Left forelimb (tissue), 1 donor: ENCODE results near the gene DOP1A.
A peak's percentile ranks its signal among the peaks of the same experiment; 100 is the strongest.

Source experiments
- DNase-seq: peaks from one replicate; pipeline ENCODE4 v3.0.0-alpha.2; 2018; ENCODE audit warnings: low spot score

Gene DOP1A

GRCh38 chr6:83199173-83199862 lies 131.8 kb downstream of the DOP1A start:
- no peak for DNase-seq

- no peak for DNase-seq
Measured at GRCh38 chr6:83199863-83200225, 132.4 kb downstream of the DOP1A start.

DNA sequence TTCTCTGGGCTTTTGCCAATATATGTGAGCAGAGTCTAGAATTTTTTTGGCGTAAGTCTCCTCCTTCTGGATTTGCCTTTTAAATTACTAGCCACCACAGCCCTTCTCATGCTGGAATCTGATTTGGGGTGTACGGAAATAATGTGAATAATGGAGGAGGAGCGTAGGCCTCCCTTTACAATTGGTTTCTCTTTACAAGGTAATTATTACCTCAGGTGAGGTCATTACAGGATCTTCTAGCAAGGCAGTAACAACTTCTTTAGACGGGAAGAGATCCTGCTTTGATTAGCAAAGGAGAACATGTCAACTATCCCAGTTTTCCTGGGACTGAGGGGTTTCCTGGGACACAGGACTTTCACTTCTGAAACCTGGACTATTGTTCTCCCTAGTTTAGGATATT lies 134.6 kb downstream of the DOP1A start:
- no peak for DNase-seq

GRCh38 chr6:83215131-83216047 lies 147.9 kb downstream of the DOP1A start:
- peak; percentile 68 for DNase-seq

- no peak for DNase-seq
Measured at GRCh38 chr6:83216806-83217205, 149.3 kb downstream of the DOP1A start.
